Measurements from ENCODE around the gene ZNF593.

ZNF593 gene

DNA sequence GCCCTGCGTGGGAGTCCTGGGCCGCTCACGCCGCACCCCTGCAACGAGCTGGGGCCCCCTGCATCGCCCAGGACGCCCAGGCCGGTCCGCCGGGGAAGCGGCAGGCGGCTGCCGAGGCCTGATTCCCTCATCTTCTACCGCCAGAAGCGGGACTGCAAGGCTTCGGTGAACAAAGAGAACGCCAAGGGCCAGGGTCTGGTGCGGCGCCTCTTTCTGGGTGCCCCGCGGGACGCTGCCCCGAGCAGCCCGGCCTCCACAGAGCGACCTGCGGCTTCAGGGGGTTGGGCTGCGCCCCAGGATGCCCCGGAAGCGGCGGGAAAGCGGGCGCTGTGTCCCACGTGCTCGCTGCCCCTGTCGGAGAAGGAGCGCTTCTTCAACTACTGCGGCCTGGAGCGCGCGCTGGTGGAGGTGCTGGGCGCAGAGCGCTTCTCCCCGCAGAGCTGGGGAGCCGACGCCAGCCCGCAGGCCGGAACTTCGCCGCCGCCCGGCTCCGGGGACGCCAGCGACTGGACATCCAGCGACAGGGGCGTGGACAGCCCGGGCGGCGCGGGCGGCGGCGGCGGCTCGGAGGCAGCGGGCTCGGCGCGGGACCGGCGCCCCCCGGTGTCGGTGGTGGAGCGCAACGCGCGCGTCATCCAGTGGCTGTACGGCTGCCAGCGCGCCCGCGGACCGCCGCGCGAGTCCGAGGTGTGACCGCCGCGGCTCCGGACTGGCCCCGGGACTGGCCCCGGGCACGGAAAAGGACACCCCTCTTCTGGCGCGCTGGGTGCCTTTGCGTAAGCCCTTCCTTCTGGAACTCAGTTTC lies 8.1 kb upstream of the ZNF593 start:
- Histone ChIP-seq H3K9me3 (ENCODE audit: control insufficient read depth, low read length) (no peaks in the 10 kb centered on the region), H3K27me3 (replicated peaks; ENCODE audit: control insufficient read depth, insufficient read depth, low read length, poor library complexity, severe bottlenecking) (peaks cover 34% of the 10 kb centered on the region), H3K4me3 (ENCODE audit: insufficient read depth, low read depth, low read length, poor library complexity, severe bottlenecking) (peak overlapping the region; percentile 48), H3K4me1 (ENCODE audit: control insufficient read depth, insufficient read depth, low read length, poor library complexity, severe bottlenecking) (peaks cover 16% of the 10 kb centered on the region), H3K36me3 (ENCODE audit: control insufficient read depth, insufficient read depth, low read length) (no peaks in the 10 kb centered on the region), H3K27ac (ENCODE audit: insufficient read depth, low read length, poor library complexity, severe bottlenecking) (no peak overlapping the region)
- peak in 1 of 3 donors; percentile 6 for DNase-seq

DNA sequence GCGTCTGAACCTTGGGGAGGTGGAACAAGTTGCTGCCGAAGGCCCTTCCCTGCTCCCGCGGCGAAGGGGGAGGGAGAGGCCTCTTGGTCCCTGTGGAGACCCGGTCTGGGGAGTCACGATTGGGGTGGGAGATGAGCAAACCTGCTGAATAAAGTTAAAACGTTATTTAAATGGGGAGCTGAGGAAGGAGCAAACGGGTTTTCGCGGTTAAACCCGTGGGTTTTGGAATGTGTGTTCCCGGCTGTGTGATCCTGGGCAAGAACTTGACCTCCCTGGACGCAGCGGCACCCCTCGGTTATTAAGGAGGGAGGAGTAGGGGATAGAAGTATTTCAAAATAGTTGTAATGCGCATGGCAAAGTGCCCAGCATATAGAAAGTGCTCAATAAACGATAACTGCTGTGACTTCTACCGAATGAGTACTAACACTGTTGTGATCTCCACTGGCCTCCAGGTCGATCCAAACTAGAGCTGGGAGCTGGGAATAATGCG lies 7.4 kb upstream of the ZNF593 start:
- Histone ChIP-seq H3K36me3 (ENCODE audit: control insufficient read depth, insufficient read depth, low read length) (no peaks in the 10 kb centered on the region), H3K9me3 (ENCODE audit: control insufficient read depth, low read length) (no peaks in the 10 kb centered on the region), H3K27me3 (replicated peaks; ENCODE audit: control insufficient read depth, insufficient read depth, low read length, poor library complexity, severe bottlenecking) (peaks cover 34% of the 10 kb centered on the region), H3K4me3 (ENCODE audit: insufficient read depth, low read depth, low read length, poor library complexity, severe bottlenecking) (peak overlapping the region; percentile 44), H3K4me1 (ENCODE audit: control insufficient read depth, insufficient read depth, low read length, poor library complexity, severe bottlenecking) (peaks cover 16% of the 10 kb centered on the region), H3K27ac (ENCODE audit: insufficient read depth, low read length, poor library complexity, severe bottlenecking) (no peak overlapping the region)
- DNase-seq = no peak

- Histone ChIP-seq H3K9me3 (ENCODE audit: control insufficient read depth, low read length) (no peaks in the 10 kb centered on the region), H3K27ac (ENCODE audit: insufficient read depth, low read length, poor library complexity, severe bottlenecking) (no peak overlapping the region), H3K4me3 (ENCODE audit: insufficient read depth, low read depth, low read length, poor library complexity, severe bottlenecking) (no peak overlapping the region), H3K36me3 (ENCODE audit: control insufficient read depth, insufficient read depth, low read length) (no peaks in the 10 kb centered on the region), H3K27me3 (replicated peaks; ENCODE audit: control insufficient read depth, insufficient read depth, low read length, poor library complexity, severe bottlenecking) (peaks cover 29% of the 10 kb centered on the region), H3K4me1 (ENCODE audit: control insufficient read depth, insufficient read depth, low read length, poor library complexity, severe bottlenecking) (peaks cover 16% of the 10 kb centered on the region)
- no peak for DNase-seq
Observed at GRCh38 chr1:26163684-26164035, 6.0 kb upstream of the ZNF593 start.

DNA sequence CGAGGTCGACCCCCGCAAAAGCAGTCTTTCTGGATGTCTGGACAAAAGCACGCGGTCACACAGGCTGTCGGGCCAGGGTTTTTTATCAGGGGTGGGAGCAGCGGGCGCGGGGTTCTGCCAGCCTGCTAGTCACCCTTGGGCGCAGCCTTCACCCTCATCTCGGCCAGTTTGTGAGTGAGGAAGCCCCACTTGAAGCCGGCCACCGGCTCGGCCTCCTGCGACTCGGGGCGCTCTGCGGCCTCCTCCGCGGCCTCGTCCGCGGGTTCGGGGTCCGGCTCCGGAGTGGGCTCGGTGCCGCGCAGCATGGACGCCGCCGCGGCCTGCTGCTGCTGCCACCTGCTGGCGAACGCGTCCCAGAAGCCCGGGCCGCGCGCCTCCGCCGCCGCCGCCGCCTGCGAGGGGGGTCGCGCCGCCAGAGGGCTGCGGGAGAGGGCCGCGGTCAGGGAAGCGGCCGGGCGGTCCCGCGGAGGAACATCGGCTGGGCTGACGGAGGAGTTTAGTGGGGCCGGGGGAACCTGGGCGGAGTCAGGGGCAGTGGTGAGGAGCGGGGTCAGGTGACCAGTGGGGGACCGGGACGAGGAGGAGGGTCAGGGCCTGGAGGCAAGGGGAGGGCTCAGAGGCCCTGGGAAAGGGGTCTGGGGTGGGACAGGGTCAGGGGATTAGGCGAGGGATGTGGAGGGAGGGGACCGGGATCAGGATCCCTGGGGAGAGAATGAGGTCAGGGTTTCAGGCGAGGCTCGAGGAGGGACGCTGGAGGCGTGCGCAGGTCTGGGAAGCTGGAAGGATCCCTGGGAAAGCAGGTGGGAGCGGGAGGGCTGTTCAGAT lies 5.5 kb upstream of the ZNF593 start:
- H3K4me3 ChIP-seq (ENCODE audit: insufficient read depth, low read depth, low read length, poor library complexity, severe bottlenecking) = peak overlapping the region; percentile 46
- no peaks in the 10 kb centered on the region for H3K36me3 ChIP-seq (ENCODE audit: control insufficient read depth, insufficient read depth, low read length)
- peaks cover 16% of the 10 kb centered on the region for H3K4me1 ChIP-seq (ENCODE audit: control insufficient read depth, insufficient read depth, low read length, poor library complexity, severe bottlenecking)
- peak in 2 of 3 donors; percentile 15 to 23 for DNase-seq
- H3K27me3 ChIP-seq (replicated peaks; ENCODE audit: control insufficient read depth, insufficient read depth, low read length, poor library complexity, severe bottlenecking) = peaks cover 26% of the 10 kb centered on the region
- no peak overlapping the region for H3K27ac ChIP-seq (ENCODE audit: insufficient read depth, low read length, poor library complexity, severe bottlenecking)
- no peaks in the 10 kb centered on the region for H3K9me3 ChIP-seq (ENCODE audit: control insufficient read depth, low read length)

DNA sequence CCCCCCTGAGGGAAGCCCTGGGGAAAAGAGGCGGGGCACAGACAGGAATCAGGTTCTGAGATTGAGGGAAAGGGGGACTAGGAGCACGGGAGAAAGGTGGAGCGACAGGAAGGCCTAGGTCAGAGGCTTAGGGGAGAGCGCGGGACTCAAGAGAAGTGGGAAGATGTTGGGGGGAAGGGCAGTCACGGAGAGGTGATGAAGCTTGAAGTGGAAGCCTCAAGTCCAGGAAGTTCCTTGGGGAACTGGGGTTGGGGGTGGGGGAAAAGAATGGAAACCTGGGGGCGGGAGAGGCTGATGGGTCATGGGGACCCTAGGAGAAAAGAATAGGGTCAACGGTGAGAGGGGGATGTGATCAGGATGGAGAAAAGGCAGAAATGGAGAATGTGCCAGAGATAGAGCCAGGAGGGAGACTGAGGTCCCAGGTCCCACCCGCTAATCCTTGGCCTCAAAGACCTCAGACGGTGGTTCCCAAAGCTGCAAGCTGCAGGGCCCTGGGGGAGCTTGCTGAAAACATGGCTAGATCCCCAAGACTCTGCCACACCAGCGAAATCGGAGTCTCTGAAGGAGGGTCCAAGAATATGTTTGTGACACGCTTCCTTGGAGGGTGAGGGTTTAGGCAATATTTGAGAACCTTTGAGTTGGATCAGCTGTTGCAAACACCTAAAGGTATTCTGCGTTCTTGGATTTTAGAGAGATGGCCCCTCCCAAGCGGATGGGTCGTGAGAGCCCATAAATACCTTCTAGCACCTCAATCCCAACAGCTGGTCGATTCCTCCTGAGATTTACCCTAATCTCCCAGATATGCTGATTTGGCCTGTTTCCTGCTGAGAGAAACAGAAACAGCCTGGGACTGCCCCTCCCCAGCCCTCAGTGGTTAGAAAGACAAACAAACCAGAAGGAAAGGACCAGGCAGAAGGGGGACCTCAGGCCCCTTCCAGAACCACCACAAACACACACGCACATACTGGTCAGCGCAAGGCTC lies 4.6 kb upstream of the ZNF593 start:
- Histone ChIP-seq H3K27ac (ENCODE audit: insufficient read depth, low read length, poor library complexity, severe bottlenecking) (no peak overlapping the region), H3K4me1 (ENCODE audit: control insufficient read depth, insufficient read depth, low read length, poor library complexity, severe bottlenecking) (peaks cover 16% of the 10 kb centered on the region), H3K27me3 (replicated peaks; ENCODE audit: control insufficient read depth, insufficient read depth, low read length, poor library complexity, severe bottlenecking) (peaks cover 20% of the 10 kb centered on the region), H3K4me3 (ENCODE audit: insufficient read depth, low read depth, low read length, poor library complexity, severe bottlenecking) (no peak overlapping the region), H3K36me3 (ENCODE audit: control insufficient read depth, insufficient read depth, low read length) (no peaks in the 10 kb centered on the region), H3K9me3 (ENCODE audit: control insufficient read depth, low read length) (no peaks in the 10 kb centered on the region)
- DNase-seq = no peak

DNA sequence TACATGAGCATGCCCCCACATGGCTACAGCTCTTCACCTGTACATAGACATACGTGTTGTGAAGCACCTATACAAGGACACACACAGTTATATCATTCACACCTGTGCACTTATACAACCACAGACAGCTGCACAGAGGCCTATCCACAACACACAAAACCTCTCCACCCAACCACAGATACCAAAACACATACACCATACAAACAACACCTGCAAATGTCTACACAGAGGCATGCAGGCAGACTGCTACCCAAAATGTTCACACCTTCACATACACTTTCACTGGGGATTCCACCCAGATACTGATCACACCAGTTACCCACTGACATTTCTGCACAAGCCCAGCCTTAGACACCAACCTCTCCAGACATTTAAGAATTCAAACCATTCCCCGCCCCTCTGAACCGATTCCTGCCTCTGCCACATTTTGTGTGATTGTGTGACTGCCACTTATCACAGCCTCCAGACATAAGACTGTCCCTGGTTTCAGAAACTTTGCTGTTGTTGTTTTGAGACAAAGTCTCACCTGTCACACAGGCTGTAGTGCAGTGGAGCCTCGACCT lies 2.9 kb upstream of the ZNF593 start:
- no peak overlapping the region for H3K27ac ChIP-seq (ENCODE audit: insufficient read depth, low read length, poor library complexity, severe bottlenecking)
- no peaks in the 10 kb centered on the region for H3K9me3 ChIP-seq (ENCODE audit: control insufficient read depth, low read length)
- H3K4me1 ChIP-seq (ENCODE audit: control insufficient read depth, insufficient read depth, low read length, poor library complexity, severe bottlenecking) = peaks cover 19% of the 10 kb centered on the region
- H3K4me3 ChIP-seq (ENCODE audit: insufficient read depth, low read depth, low read length, poor library complexity, severe bottlenecking) = no peak overlapping the region
- DNase-seq = no peak
- peaks cover 9% of the 10 kb centered on the region for H3K27me3 ChIP-seq (replicated peaks; ENCODE audit: control insufficient read depth, insufficient read depth, low read length, poor library complexity, severe bottlenecking)
- no peaks in the 10 kb centered on the region for H3K36me3 ChIP-seq (ENCODE audit: control insufficient read depth, insufficient read depth, low read length)

GRCh38 chr1:26168410-26169197 lies 1.1 kb upstream of the ZNF593 start, which contains the start of gene C1orf232:
Gene C1orf232, minus strand, starts transcription at chr1:26168963. Its CDS starts 464 bp downstream, at chr1:26168499.
- Histone ChIP-seq H3K4me3 (ENCODE audit: insufficient read depth, low read depth, low read length, poor library complexity, severe bottlenecking) (peak within 1 kb of the TSS; percentile 92), H3K4me1 (ENCODE audit: control insufficient read depth, insufficient read depth, low read length, poor library complexity, severe bottlenecking) (peaks cover 13% of the 10 kb centered on the region), H3K27ac (ENCODE audit: insufficient read depth, low read length, poor library complexity, severe bottlenecking) (peak within 1 kb of the TSS; percentile 74), H3K27me3 (replicated peaks; ENCODE audit: control insufficient read depth, insufficient read depth, low read length, poor library complexity, severe bottlenecking) (no peaks in the 10 kb centered on the region), H3K36me3 (ENCODE audit: control insufficient read depth, insufficient read depth, low read length) (no peaks in the 10 kb centered on the region), H3K9me3 (ENCODE audit: control insufficient read depth, low read length) (no peaks in the 10 kb centered on the region)
- DNase-seq = no peak

DNA sequence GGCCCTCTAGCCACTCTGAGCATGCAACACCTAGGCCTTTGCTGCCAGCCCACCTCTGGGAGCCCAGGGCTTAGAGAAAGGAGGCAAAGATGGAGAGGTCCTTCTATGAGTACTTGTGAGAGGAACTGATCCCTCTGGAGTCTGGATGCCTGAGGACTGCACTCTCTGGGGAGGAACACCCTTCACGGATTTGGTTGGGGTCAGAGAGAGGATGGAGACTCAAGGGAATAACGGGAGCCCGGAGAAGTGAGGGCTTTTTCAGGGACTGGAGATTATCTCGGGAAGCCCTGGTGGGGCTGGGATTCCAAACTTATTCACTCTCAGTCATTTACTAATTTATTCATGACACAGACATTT lies 532 bp upstream of the ZNF593 start:
- H3K4me1 ChIP-seq (ENCODE audit: control insufficient read depth, insufficient read depth, low read length, poor library complexity, severe bottlenecking) = peaks cover 9% of the 10 kb centered on the region
- no peaks in the 10 kb centered on the region for H3K9me3 ChIP-seq (ENCODE audit: control insufficient read depth, low read length)
- H3K27me3 ChIP-seq (replicated peaks; ENCODE audit: control insufficient read depth, insufficient read depth, low read length, poor library complexity, severe bottlenecking) = no peaks in the 10 kb centered on the region
- H3K4me3 ChIP-seq (ENCODE audit: insufficient read depth, low read depth, low read length, poor library complexity, severe bottlenecking) = peak overlapping the region; percentile 92
- no peaks in the 10 kb centered on the region for H3K36me3 ChIP-seq (ENCODE audit: control insufficient read depth, insufficient read depth, low read length)
- H3K27ac ChIP-seq (ENCODE audit: insufficient read depth, low read length, poor library complexity, severe bottlenecking) = peak overlapping the region; percentile 74
- no peak for DNase-seq

DNA sequence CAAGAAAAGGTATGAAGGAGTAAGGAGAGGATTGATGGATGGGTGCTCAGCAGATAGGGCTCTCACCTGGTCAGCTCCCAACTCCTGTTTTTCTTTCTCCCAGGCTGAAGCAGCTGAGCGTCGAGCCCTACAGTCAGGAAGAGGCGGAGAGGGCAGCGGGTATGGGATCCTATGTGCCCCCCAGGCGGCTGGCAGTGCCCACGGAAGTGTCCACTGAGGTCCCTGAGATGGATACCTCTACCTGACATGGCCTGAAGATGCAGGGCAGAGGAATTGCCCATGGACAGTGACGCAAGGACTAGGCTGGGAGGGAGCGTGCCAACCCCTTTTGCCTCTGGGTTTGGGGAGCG lies 739 bp downstream of the ZNF593 start:
- Histone ChIP-seq H3K4me3 (ENCODE audit: insufficient read depth, low read depth, low read length, poor library complexity, severe bottlenecking) (peak overlapping the region; percentile 92), H3K4me1 (ENCODE audit: control insufficient read depth, insufficient read depth, low read length, poor library complexity, severe bottlenecking) (peaks cover 6% of the 10 kb centered on the region), H3K9me3 (ENCODE audit: control insufficient read depth, low read length) (no peaks in the 10 kb centered on the region), H3K27ac (ENCODE audit: insufficient read depth, low read length, poor library complexity, severe bottlenecking) (no peak overlapping the region), H3K36me3 (ENCODE audit: control insufficient read depth, insufficient read depth, low read length) (no peaks in the 10 kb centered on the region), H3K27me3 (replicated peaks; ENCODE audit: control insufficient read depth, insufficient read depth, low read length, poor library complexity, severe bottlenecking) (no peaks in the 10 kb centered on the region)
- no peak for DNase-seq

Data from effector memory CD4-positive, alpha-beta T cell (primary cell).